Activated CD8-positive, alpha-beta T cell treated with anti-CD3 and anti-CD28 coated beads for 36 hours (primary cell): ENCODE data around the gene PLEKHA6. TPM values are rescaled to one million over a fixed set of nuclear protein-coding genes. Genes with fewer than 3 reads are reported as not detected.

ENCODE experiments used
- ATAC-seq: fragments of 200-7000 bp; cut with Tn5 transposase; one replicate; pipeline ENCODE4 v1.10.0; 2021; ENCODE audit warnings: mild to moderate bottlenecking, moderate library complexity
- CTCF ChIA-PET: fragments of 350-600 bp; sonication (Branson Sonifier 250); formaldehyde crosslinking; loops from one replicate; lab custom pipeline; 2021; ENCODE audit warnings: antibody characterized with exemption; lab: Charles Lee
- POLR2A ChIA-PET: fragments of 350-600 bp; sonication (Branson Sonifier 250); formaldehyde crosslinking; loops from one replicate; lab custom pipeline; 2021; ENCODE audit warnings: antibody characterized with exemption; lab: Charles Lee
- DNase-seq: peaks from one replicate; pipeline ENCODE4 v3.0.0-alpha.2; 2020
- H3K27ac Mint-ChIP-seq: one replicate; pipeline ENCODE4 v1.8.0; 2021; ENCODE audit warnings: mild to moderate bottlenecking, mixed read lengths
- H3K27me3 Mint-ChIP-seq: one replicate; pipeline ENCODE4 v1.8.0; 2021; ENCODE audit warnings: mixed read lengths
- H3K36me3 Mint-ChIP-seq: one replicate; pipeline ENCODE4 v1.8.0; 2021; ENCODE audit warnings: low read depth, mixed read lengths
- H3K4me1 Mint-ChIP-seq: one replicate; pipeline ENCODE4 v1.8.0; 2021; ENCODE audit warnings: low read depth, mixed read lengths
- H3K4me3 Mint-ChIP-seq: one replicate; pipeline ENCODE4 v1.8.0; 2021; ENCODE audit warnings: mild to moderate bottlenecking, moderate library complexity, mixed read lengths
- H3K9me3 Mint-ChIP-seq: one replicate; pipeline ENCODE4 v1.8.0; 2021; ENCODE audit warnings: mixed read lengths
- CTCF ChIP-seq: fragments of 200-600 bp; IDR thresholded peaks from one replicate; pipeline ENCODE4 v1.8.0; 2022; ENCODE audit warnings: antibody characterized with exemption, mild to moderate bottlenecking
- intact Hi-C: fragments of 100-400 bp; cut with micrococcal nuclease; formaldehyde crosslinking; loops from one replicate; pipeline ENCODE4 v1.10.0; 2022
- total RNA-seq, 2 experiments: library from RNA; stranded (reverse); gene quantifications; one replicate each; pipeline ENCODE4 v1.2.3, GENCODE V29; 2021

PLEKHA6 gene
- total RNA-seq, 2 experiments from 2014 or later, result 3.0 to 3.7 TPM

- no peaks in the 10 kb centered on the region for H3K4me1 Mint-ChIP-seq
- H3K4me3 Mint-ChIP-seq, result no peak overlapping the region
- POLR2A ChIA-PET, result no interaction called here
- DNase-seq (no peak), ATAC-seq (no peak)
- TF ChIP-seq CTCF, result no peak
- no peak overlapping the region for H3K27ac Mint-ChIP-seq
- intact Hi-C loops, result no loop called here
- no peaks in the 10 kb centered on the region for H3K36me3 Mint-ChIP-seq
- H3K9me3 Mint-ChIP-seq, result no peaks in the 10 kb centered on the region
- CTCF ChIA-PET, result interaction anchor here (0.8 to 1.0 kb wide), 2 partner anchors 91 to 126 kb away, joined by 3 read pairs; no protein-coding TSS in a partner anchor
- H3K27me3 Mint-ChIP-seq, result no peaks in the 10 kb centered on the region
Measured at GRCh38 chr1:204272505-204272904, 87.2 kb downstream of the PLEKHA6 start.

- H3K4me3 Mint-ChIP-seq, result no peak overlapping the region
- H3K27me3 Mint-ChIP-seq, result no peaks in the 10 kb centered on the region
- no peaks in the 10 kb centered on the region for H3K4me1 Mint-ChIP-seq
- H3K27ac Mint-ChIP-seq, result no peak overlapping the region
- no peaks in the 10 kb centered on the region for H3K36me3 Mint-ChIP-seq
- DNase-seq (no peak), ATAC-seq (no peak)
- intact Hi-C loops, result no loop called here
- no peaks in the 10 kb centered on the region for H3K9me3 Mint-ChIP-seq
- CTCF ChIA-PET, result interaction anchor here (0.8 to 1.0 kb wide), 2 partner anchors 91 to 127 kb away, joined by 3 read pairs; no protein-coding TSS in a partner anchor
- TF ChIP-seq CTCF, result no peak
- POLR2A ChIA-PET, result no interaction called here
Measured at GRCh38 chr1:204271970-204272369, 87.8 kb downstream of the PLEKHA6 start.

GRCh38 chr1:204268101-204268500, 91.6 kb downstream of the PLEKHA6 start:
- H3K4me3 Mint-ChIP-seq, result no peak overlapping the region
- H3K4me1 Mint-ChIP-seq, result no peaks in the 10 kb centered on the region
- TF ChIP-seq CTCF, result no peak
- intact Hi-C loops, result no loop called here
- H3K36me3 Mint-ChIP-seq, result no peaks in the 10 kb centered on the region
- H3K27me3 Mint-ChIP-seq, result no peaks in the 10 kb centered on the region
- H3K9me3 Mint-ChIP-seq, result no peaks in the 10 kb centered on the region
- POLR2A ChIA-PET, result no interaction called here
- CTCF ChIA-PET, result interaction anchor here (1.5 to 2.6 kb wide), 2 partner anchors 10 to 61 kb away, joined by 4 to 6 read pairs; no protein-coding TSS in a partner anchor
- no peak overlapping the region for H3K27ac Mint-ChIP-seq
- DNase-seq (no peak), ATAC-seq (no peak)

- H3K4me1 Mint-ChIP-seq, result no peaks in the 10 kb centered on the region
- H3K36me3 Mint-ChIP-seq, result no peaks in the 10 kb centered on the region
- intact Hi-C loops, result no loop called here
- no peak overlapping the region for H3K4me3 Mint-ChIP-seq
- ChIA-PET CTCF (interaction anchor here (1.4 to 2.6 kb wide), 2 partner anchors 9 to 131 kb away, joined by 3 to 6 read pairs; no protein-coding TSS in a partner anchor), POLR2A (no interaction called here)
- DNase-seq, result no peak
- H3K27me3 Mint-ChIP-seq, result no peaks in the 10 kb centered on the region
- no peak for TF ChIP-seq CTCF
- no peak overlapping the region for H3K27ac Mint-ChIP-seq
- ATAC-seq, result no peak
- no peaks in the 10 kb centered on the region for H3K9me3 Mint-ChIP-seq
Measured at GRCh38 chr1:204267191-204267601, 92.5 kb downstream of the PLEKHA6 start.

- H3K4me1 Mint-ChIP-seq, result no peaks in the 10 kb centered on the region
- H3K27me3 Mint-ChIP-seq, result no peaks in the 10 kb centered on the region
- H3K9me3 Mint-ChIP-seq, result no peaks in the 10 kb centered on the region
- no peak for DNase-seq
- no peaks in the 10 kb centered on the region for H3K36me3 Mint-ChIP-seq
- ATAC-seq, result no peak
- no peak overlapping the region for H3K4me3 Mint-ChIP-seq
- POLR2A ChIA-PET, result no interaction called here
- no peak for TF ChIP-seq CTCF
- no peak overlapping the region for H3K27ac Mint-ChIP-seq
- intact Hi-C loops, result no loop called here
- CTCF ChIA-PET, result interaction anchor here (1.4 to 2.6 kb wide), 2 partner anchors 8 to 132 kb away, joined by 3 to 6 read pairs; no protein-coding TSS in a partner anchor
Measured at GRCh38 chr1:204266504-204267034, 93.2 kb downstream of the PLEKHA6 start.
